Thyroid gland (tissue), 4 donors: ENCODE measurements around the gene ARL15.

ENCODE experiments used
- POLR2A ChIP-seq, 2 donors: fragments of 450-650 bp; IDR thresholded peaks; one replicate each; pipeline ENCODE4 v1.6.1; 2017; ENCODE audit warnings: antibody characterized with exemption in 2 of 2, mild to moderate bottlenecking in 2 of 2, moderate library complexity in 1 of 2
- TF ChIP-seq, protein P1 (sequence below), 6 experiments: fragments of 200-600 bp in 3 of 6; fragments of 450-650 bp in 3 of 6; sonication (generic) in 3 of 6; IDR thresholded peaks; one replicate each; pipeline ENCODE4 v1.5.1; 2016 to 2019; ENCODE audit warnings: antibody characterized with exemption in 6 of 6, mild to moderate bottlenecking in 2 of 6, inconsistent platforms in 1 of 6, moderate library complexity in 1 of 6

GRCh38 chr5:54073735-54074134 is 236.6 kb downstream of the ARL15 start:
- TF ChIP-seq, protein P1, sequence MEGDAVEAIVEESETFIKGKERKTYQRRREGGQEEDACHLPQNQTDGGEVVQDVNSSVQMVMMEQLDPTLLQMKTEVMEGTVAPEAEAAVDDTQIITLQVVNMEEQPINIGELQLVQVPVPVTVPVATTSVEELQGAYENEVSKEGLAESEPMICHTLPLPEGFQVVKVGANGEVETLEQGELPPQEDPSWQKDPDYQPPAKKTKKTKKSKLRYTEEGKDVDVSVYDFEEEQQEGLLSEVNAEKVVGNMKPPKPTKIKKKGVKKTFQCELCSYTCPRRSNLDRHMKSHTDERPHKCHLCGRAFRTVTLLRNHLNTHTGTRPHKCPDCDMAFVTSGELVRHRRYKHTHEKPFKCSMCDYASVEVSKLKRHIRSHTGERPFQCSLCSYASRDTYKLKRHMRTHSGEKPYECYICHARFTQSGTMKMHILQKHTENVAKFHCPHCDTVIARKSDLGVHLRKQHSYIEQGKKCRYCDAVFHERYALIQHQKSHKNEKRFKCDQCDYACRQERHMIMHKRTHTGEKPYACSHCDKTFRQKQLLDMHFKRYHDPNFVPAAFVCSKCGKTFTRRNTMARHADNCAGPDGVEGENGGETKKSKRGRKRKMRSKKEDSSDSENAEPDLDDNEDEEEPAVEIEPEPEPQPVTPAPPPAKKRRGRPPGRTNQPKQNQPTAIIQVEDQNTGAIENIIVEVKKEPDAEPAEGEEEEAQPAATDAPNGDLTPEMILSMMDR (IDR thresholded peaks at IDR 0.05): no peak
- TF ChIP-seq POLR2A (IDR thresholded peaks at IDR 0.05): no peak
